Astrocyte (in vitro differentiated cells and primary cell): ENCODE data around the gene GOLGA7B. TPM values are rescaled to one million over a fixed set of nuclear protein-coding genes. Genes with fewer than 3 reads are reported as not detected.

ENCODE experiments used
- DNase-seq: peaks from one replicate; pipeline ENCODE4 v3.0.0-alpha.2; 2010; ENCODE audit warnings: low read depth
- FAIRE-seq: peaks from 2 replicates; lab custom pipeline; 2011; peaks lifted over from hg19 to GRCh38; lab: Jason Lieb, UNC
- H2AFZ ChIP-seq: 2 replicates; pipeline ENCODE4 v1.6.0; 2012; ENCODE audit warnings: low read depth, low read length, inconsistent platforms
- H3K27ac ChIP-seq: 2 replicates; pipeline ENCODE4 v1.5.1; 2011; ENCODE audit warnings: low read depth, low read length, inconsistent platforms
- H3K27me3 ChIP-seq: 2 replicates; pipeline ENCODE4 v1.6.0; 2011; ENCODE audit warnings: low read length, inconsistent platforms; ENCODE audit not compliant: insufficient read depth
- H3K36me3 ChIP-seq: 2 replicates; pipeline ENCODE4 v1.5.1; 2011; ENCODE audit warnings: low read length, inconsistent platforms; ENCODE audit not compliant: insufficient read depth
- H3K4me1 ChIP-seq: 2 replicates; pipeline ENCODE4 v1.5.1; 2011; ENCODE audit warnings: low read length, inconsistent platforms; ENCODE audit not compliant: insufficient read depth
- H3K4me2 ChIP-seq: 2 replicates; pipeline ENCODE4 v1.6.0; 2012; ENCODE audit warnings: low read length, inconsistent platforms
- H3K4me3 ChIP-seq: 2 replicates; pipeline ENCODE4 v1.5.1; 2011; ENCODE audit warnings: low read depth, mild to moderate bottlenecking, low read length, inconsistent platforms; ENCODE audit not compliant: insufficient read depth
- H3K79me2 ChIP-seq: 2 replicates; pipeline ENCODE4 v1.6.0; 2012; ENCODE audit warnings: mild to moderate bottlenecking, low read length, inconsistent platforms; ENCODE audit not compliant: insufficient read depth
- H3K9ac ChIP-seq: 2 replicates; pipeline ENCODE4 v1.6.0; 2012; ENCODE audit warnings: mild to moderate bottlenecking, low read length, inconsistent platforms
- H3K9me3 ChIP-seq: 2 replicates; pipeline ENCODE4 v1.5.1; 2012; ENCODE audit warnings: low read depth, mild to moderate bottlenecking, low read length, inconsistent platforms; ENCODE audit not compliant: insufficient read depth
- H4K20me1 ChIP-seq: 2 replicates; pipeline ENCODE4 v1.6.0; 2012; ENCODE audit warnings: low read length, inconsistent platforms; ENCODE audit not compliant: insufficient read depth
- H3K27ac Mint-ChIP-seq: one replicate; pipeline ENCODE4 v1.8.0; 2021; ENCODE audit warnings: mild to moderate bottlenecking, mixed read lengths; ENCODE audit not compliant: unreplicated experiment
- H3K27me3 Mint-ChIP-seq: one replicate; pipeline ENCODE4 v1.8.0; 2021; ENCODE audit warnings: low read depth, mixed read lengths; ENCODE audit not compliant: unreplicated experiment
- H3K36me3 Mint-ChIP-seq: one replicate; pipeline ENCODE4 v1.8.0; 2021; ENCODE audit warnings: low read depth, mixed read lengths; ENCODE audit not compliant: unreplicated experiment
- H3K4me1 Mint-ChIP-seq: one replicate; pipeline ENCODE4 v1.8.0; 2021; ENCODE audit warnings: low read depth, mixed read lengths; ENCODE audit not compliant: unreplicated experiment
- H3K4me3 Mint-ChIP-seq: one replicate; pipeline ENCODE4 v1.8.0; 2021; ENCODE audit warnings: mild to moderate bottlenecking, moderate library complexity, mixed read lengths; ENCODE audit not compliant: unreplicated experiment
- H3K9me3 Mint-ChIP-seq: one replicate; pipeline ENCODE4 v1.8.0; 2021; ENCODE audit warnings: mild to moderate bottlenecking, mixed read lengths; ENCODE audit not compliant: unreplicated experiment
- CTCF ChIP-seq: IDR thresholded peaks from 2 replicates; pipeline ENCODE4 v1.5.1; 2011; ENCODE audit warnings: low read depth, mild to moderate bottlenecking, inconsistent platforms, low read length, moderate library complexity; ENCODE audit not compliant: insufficient read depth
- EZH2 ChIP-seq: IDR thresholded peaks from 2 replicates; pipeline ENCODE4 v1.6.1; 2012; ENCODE audit warnings: mild to moderate bottlenecking, low read length, inconsistent platforms; ENCODE audit not compliant: insufficient read depth
- total RNA-seq: library from RNA; stranded (reverse); gene quantifications from 2 replicates; pipeline ENCODE4 v1.2.1, GENCODE V29; 2021

Gene GOLGA7B
- total RNA-seq, 1 donor from 2014 or later, result 0.16 TPM

GRCh38 chr10:97882142-97883091, 32.8 kb downstream of the GOLGA7B start:
- DNase-seq, result peak; percentile 90
- TF ChIP-seq CTCF, result no peak
- TF ChIP-seq EZH2, result no peak
- peak overlapping the region; percentile 17 for H3K9ac ChIP-seq

DNA sequence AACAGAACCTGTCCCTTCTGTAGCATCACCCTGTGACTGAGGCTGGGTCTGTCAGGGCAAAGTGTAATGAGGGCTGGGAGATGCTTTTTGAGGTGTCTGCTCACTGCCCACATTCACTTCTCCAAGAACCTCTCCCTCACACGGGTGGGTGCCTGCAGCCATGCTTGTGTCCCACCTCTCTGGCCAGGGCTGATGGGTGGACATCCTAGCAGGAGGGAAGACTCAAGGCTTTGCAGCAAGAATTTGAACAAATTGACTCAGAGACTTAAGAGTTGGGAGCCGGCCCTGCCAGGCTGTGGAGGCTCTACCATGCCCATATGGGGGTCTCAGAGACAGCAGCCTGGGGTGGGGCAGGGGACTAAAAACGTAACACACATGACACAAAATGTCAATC, 33.4 kb downstream of the GOLGA7B start:
- no peak overlapping the region for H2AFZ ChIP-seq
- peaks cover 10% of the 10 kb centered on the region for H3K4me1 ChIP-seq
- Mint-ChIP-seq H3K4me3 (no peak overlapping the region), H3K27me3 (peaks cover 31% of the 10 kb centered on the region), H3K4me1 (peaks cover 4% of the 10 kb centered on the region), H3K36me3 (no peaks in the 10 kb centered on the region), H3K27ac (no peak overlapping the region), H3K9me3 (peaks cover 2% of the 10 kb centered on the region)
- FAIRE-seq, result no peak
- no peak overlapping the region for H3K4me3 ChIP-seq
- H3K36me3 ChIP-seq, result no peaks in the 10 kb centered on the region
- H3K27ac ChIP-seq, result peak overlapping the region; percentile 40
- peak overlapping the region; percentile 17 for H3K9ac ChIP-seq
- no peak for DNase-seq
- TF ChIP-seq CTCF, result no peak
- TF ChIP-seq EZH2, result no peak
- H3K27me3 ChIP-seq, result no peaks in the 10 kb centered on the region
- no peaks in the 10 kb centered on the region for H3K9me3 ChIP-seq
- H3K4me2 ChIP-seq, result peak overlapping the region; percentile 43
- H4K20me1 ChIP-seq, result no peaks in the 10 kb centered on the region
- H3K79me2 ChIP-seq, result no peaks in the 10 kb centered on the region

More at GRCh38 chr10:97882142-97883091, 32.8 kb downstream of the GOLGA7B start:
- H3K36me3 Mint-ChIP-seq, result no peaks in the 10 kb centered on the region
- Histone ChIP-seq H3K79me2 (no peaks in the 10 kb centered on the region), H4K20me1 (no peaks in the 10 kb centered on the region), H3K36me3 (no peaks in the 10 kb centered on the region), H3K4me1 (peaks cover 10% of the 10 kb centered on the region), H3K27ac (peak overlapping the region; percentile 40), H3K9me3 (no peaks in the 10 kb centered on the region), H2AFZ (no peak overlapping the region), H3K4me2 (peak overlapping the region; percentile 43), H3K4me3 (no peak overlapping the region), H3K27me3 (peaks cover 1% of the 10 kb centered on the region)
- FAIRE-seq, result peak; percentile 83
- peaks cover 4% of the 10 kb centered on the region for H3K4me1 Mint-ChIP-seq
- no peak overlapping the region for H3K27ac Mint-ChIP-seq
- H3K27me3 Mint-ChIP-seq, result peaks cover 38% of the 10 kb centered on the region
- H3K4me3 Mint-ChIP-seq, result no peak overlapping the region
- peaks cover 2% of the 10 kb centered on the region for H3K9me3 Mint-ChIP-seq
